T-cell (primary cell): ENCODE results near the gene HOXA6. TPM values are rescaled to one million over a fixed set of nuclear protein-coding genes. Genes with fewer than 3 reads are reported as not detected.
A peak's percentile ranks its signal among the peaks of the same experiment; 100 is the strongest.

Source experiments
- ATAC-seq, 4 experiments: fragments of 200-7000 bp in 3 of 4; fragments of 150-1000 bp in 1 of 4; cut with Tn5 transposase; replicated peaks in 1 of 4; 1 replicate in 3 of 4; 2 replicates in 1 of 4; pipeline ENCODE4 v1.10.0; 2021; ENCODE audit warnings: moderate library complexity in 3 of 4, mild to moderate bottlenecking in 2 of 4, moderate number of reproducible peaks in 1 of 4
- CTCF ChIA-PET, 2 donors: fragments of 300-600 bp; sonication (Branson Sonifier 250); formaldehyde crosslinking; loops; one replicate each; lab custom pipeline; 2022; ENCODE audit warnings: antibody characterized with exemption in 2 of 2; lab: Charles Lee
- POLR2A ChIA-PET, 2 donors: fragments of 300-600 bp; sonication (Branson Sonifier 250); formaldehyde crosslinking; loops; one replicate each; lab custom pipeline; 2022; ENCODE audit warnings: antibody characterized with exemption in 2 of 2; lab: Charles Lee
- DNase-seq, 35 experiments: peaks; one replicate each; pipeline versions ENCODE4 v3.0.0 to v3.0.0-alpha.2; 2013 to 2023
- H3K27ac ChIP-seq: one replicate; pipeline ENCODE4 v1.5.1; 2013; ENCODE audit warnings: low read length
- H3K27me3 ChIP-seq, 2 experiments: replicated peaks in 1 of 2; 1 replicate in 1 of 2; 2 replicates in 1 of 2; pipeline versions ENCODE4 v1.6.1 to v1.7.0; 2013; ENCODE audit warnings: low read length in 1 of 2, mixed read lengths in 1 of 2; ENCODE audit not compliant: control insufficient read depth in 2 of 2, insufficient read depth in 2 of 2; ENCODE audit errors: extremely low read depth in 1 of 2
- H3K36me3 ChIP-seq, 2 donors: 1 replicate in 1 of 2; 2 replicates in 1 of 2; pipeline versions ENCODE4 v1.6.1 to v1.7.0; 2013; ENCODE audit warnings: low read length in 1 of 2; ENCODE audit not compliant: control insufficient read depth in 2 of 2, insufficient read depth in 1 of 2; ENCODE audit errors: extremely low read depth in 1 of 2
- H3K4me1 ChIP-seq, 2 experiments: 1 replicate in 1 of 2; 2 replicates in 1 of 2; pipeline versions ENCODE4 v1.6.1 to v1.7.0; 2013; ENCODE audit warnings: low read length in 2 of 2, mixed read lengths in 1 of 2; ENCODE audit not compliant: insufficient read depth in 2 of 2, control insufficient read depth in 1 of 2; ENCODE audit errors: extremely low read depth in 1 of 2
- H3K4me3 ChIP-seq, 2 donors: 1 replicate in 1 of 2; 2 replicates in 1 of 2; pipeline versions ENCODE4 v1.5.1 to v1.7.0; 2013; ENCODE audit warnings: mild to moderate bottlenecking in 2 of 2, low read length in 1 of 2, moderate library complexity in 1 of 2; ENCODE audit not compliant: control insufficient read depth in 1 of 2; ENCODE audit errors: extremely low read depth in 1 of 2
- H3K9me3 ChIP-seq: 2 replicates; pipeline ENCODE4 v1.7.0; 2013
- H3K27ac Mint-ChIP-seq, 2 donors: one replicate each; pipeline ENCODE4 v1.8.0; 2020 to 2021; ENCODE audit warnings: mild to moderate bottlenecking in 2 of 2, mixed read lengths in 2 of 2
- H3K27me3 Mint-ChIP-seq, 2 donors: one replicate each; pipeline ENCODE4 v1.8.0; 2021 to 2022; ENCODE audit warnings: mixed read lengths in 2 of 2
- H3K36me3 Mint-ChIP-seq: one replicate; pipeline ENCODE4 v1.8.0; 2021; ENCODE audit warnings: mixed read lengths
- H3K4me1 Mint-ChIP-seq, 3 donors: one replicate each; pipeline ENCODE4 v1.8.0; 2020 to 2022; ENCODE audit warnings: mixed read lengths in 3 of 3, mild to moderate bottlenecking in 1 of 3
- H3K4me3 Mint-ChIP-seq, 3 donors: one replicate each; pipeline ENCODE4 v1.8.0; 2020 to 2022; ENCODE audit warnings: mild to moderate bottlenecking in 3 of 3, mixed read lengths in 3 of 3, moderate library complexity in 3 of 3
- H3K9me3 Mint-ChIP-seq, 3 donors: one replicate each; pipeline ENCODE4 v1.8.0; 2020 to 2022; ENCODE audit warnings: mixed read lengths in 3 of 3
- WGBS: methylation state at CpG from one replicate; pipeline ENCODE4 v1.1.5; 2013; ENCODE audit warnings: missing lambda C conversion rate; ENCODE audit not compliant: insufficient coverage; 5-methylcytosine and 5-hydroxymethylcytosine counted together
- total RNA-seq, 35 experiments: library from RNA in 6 of 35; stranded (reverse) in 6 of 35; fragments of 120-200 nt in 1 of 35; gene quantifications; one replicate each; pipeline versions ENCODE4 v1.2.1 to v1.2.4 and lab custom pipeline; 2013 to 2026

The HOXA6 gene
- total RNA-seq, 5 donors from 2014 or later (not counting 1 experiment from before 2014, with no cell fraction given), result 0.50 to 0.65 TPM; not detected in 3

DNA sequence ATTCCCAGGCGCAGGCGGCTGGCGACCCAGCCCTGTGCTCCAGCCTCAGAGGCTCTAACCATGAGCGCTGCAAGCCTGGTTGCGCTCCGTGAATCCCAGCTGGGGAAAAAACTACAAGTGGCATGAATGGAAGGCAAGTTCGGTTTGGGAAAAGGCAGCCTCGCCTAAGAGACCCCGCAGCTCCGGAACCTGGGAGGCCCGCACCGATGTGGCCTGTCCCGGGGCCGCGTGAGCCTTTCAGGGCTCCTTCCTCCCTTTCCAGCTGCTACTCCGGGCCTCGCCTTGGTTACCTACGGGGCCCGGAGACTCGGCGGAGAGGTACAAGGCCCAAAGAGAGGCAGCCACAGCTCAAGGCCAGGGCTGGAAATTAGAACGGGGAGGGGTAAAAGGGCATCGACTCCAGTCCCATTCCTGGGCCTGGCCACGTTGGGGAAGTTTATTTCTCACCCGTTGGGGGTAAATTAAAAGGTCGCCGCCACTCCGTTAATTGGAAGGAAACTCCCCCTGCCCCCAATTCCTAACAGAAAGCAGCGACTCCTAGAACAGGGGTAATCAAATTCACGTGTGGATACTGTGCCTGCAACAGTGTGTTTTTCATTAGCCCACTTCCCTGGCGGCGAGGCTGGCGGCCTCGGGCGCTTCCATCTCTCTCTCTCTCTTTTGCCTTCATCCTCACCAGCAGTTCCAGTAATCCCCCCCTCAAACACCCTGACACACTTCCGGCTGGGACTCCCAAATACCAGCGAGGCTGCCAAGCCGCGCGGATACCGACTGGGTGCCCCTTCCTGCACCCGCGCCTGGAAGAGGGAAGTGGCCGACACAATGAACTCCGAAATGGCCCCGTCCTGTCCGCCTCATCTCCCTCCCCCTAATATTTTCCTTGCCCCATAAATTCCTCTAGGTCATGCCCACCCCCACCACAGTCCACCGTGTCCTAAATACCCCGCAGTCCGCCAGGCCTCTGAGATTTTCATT lies 19.2 kb upstream of the HOXA6 start:
- DNase-seq (no peak), ATAC-seq (no peak)
- peaks cover 4 to 64% of the 10 kb centered on the region in 2 experiments for H3K4me1 ChIP-seq
- 12% methylated on average over 35 of the region's 50 CpGs for WGBS
- Mint-ChIP-seq H3K27me3 (peaks cover 66 to 85% of the 10 kb centered on the region in 2 donors), H3K27ac (peak overlapping the region in 1 of 2 donors; percentile 83), H3K4me1 (peaks cover 28 to 37% (median 34%) of the 10 kb centered on the region in 3 donors), H3K36me3 (no peaks in the 10 kb centered on the region), H3K4me3 (peak overlapping the region in 2 of 3 donors; percentile 13 to 58), H3K9me3 (no peaks in the 10 kb centered on the region)
- POLR2A ChIA-PET, result no interaction called here
- no peaks in the 10 kb centered on the region for H3K9me3 ChIP-seq
- no peaks in the 10 kb centered on the region for H3K36me3 ChIP-seq
- CTCF ChIA-PET, result no interaction called here
- peak overlapping the region in 1 of 2 donors; percentile 28 for H3K4me3 ChIP-seq
- H3K27me3 ChIP-seq, result peaks cover 15 to 85% of the 10 kb centered on the region in 2 experiments
- H3K27ac ChIP-seq, result no peak overlapping the region

GRCh38 chr7:27165996-27166530 lies 18.5 kb upstream of the HOXA6 start:
- Histone ChIP-seq H3K4me1 (peaks cover 4 to 62% of the 10 kb centered on the region in 2 experiments), H3K9me3 (no peaks in the 10 kb centered on the region), H3K36me3 (no peaks in the 10 kb centered on the region), H3K27ac (no peak overlapping the region), H3K4me3 (peak overlapping the region in 1 of 2 donors; percentile 65), H3K27me3 (peaks cover 13 to 85% of the 10 kb centered on the region in 2 experiments)
- H3K4me1 Mint-ChIP-seq, result peaks cover 25 to 33% (median 28%) of the 10 kb centered on the region in 3 donors
- H3K9me3 Mint-ChIP-seq, result no peaks in the 10 kb centered on the region
- no peak for ATAC-seq
- ChIA-PET CTCF (interaction anchor here in 1 of 2 donors (1.1 kb wide), 1 partner anchor 16 kb away, joined by 3 read pairs; no protein-coding TSS in a partner anchor), POLR2A (interaction anchor here in 1 of 2 donors (0.6 kb wide), 1 partner anchor 894 kb away, joined by 4 read pairs; no protein-coding TSS in a partner anchor)
- 5% methylated on average over 46 of the region's 46 CpGs for WGBS
- DNase-seq, result no peak
- H3K4me3 Mint-ChIP-seq, result peak overlapping the region in 1 of 3 donors; percentile 58
- peak overlapping the region in 1 of 2 donors; percentile 74 for H3K27ac Mint-ChIP-seq
- H3K36me3 Mint-ChIP-seq, result no peaks in the 10 kb centered on the region
- H3K27me3 Mint-ChIP-seq, result peaks cover 60 to 82% of the 10 kb centered on the region in 2 donors

DNA sequence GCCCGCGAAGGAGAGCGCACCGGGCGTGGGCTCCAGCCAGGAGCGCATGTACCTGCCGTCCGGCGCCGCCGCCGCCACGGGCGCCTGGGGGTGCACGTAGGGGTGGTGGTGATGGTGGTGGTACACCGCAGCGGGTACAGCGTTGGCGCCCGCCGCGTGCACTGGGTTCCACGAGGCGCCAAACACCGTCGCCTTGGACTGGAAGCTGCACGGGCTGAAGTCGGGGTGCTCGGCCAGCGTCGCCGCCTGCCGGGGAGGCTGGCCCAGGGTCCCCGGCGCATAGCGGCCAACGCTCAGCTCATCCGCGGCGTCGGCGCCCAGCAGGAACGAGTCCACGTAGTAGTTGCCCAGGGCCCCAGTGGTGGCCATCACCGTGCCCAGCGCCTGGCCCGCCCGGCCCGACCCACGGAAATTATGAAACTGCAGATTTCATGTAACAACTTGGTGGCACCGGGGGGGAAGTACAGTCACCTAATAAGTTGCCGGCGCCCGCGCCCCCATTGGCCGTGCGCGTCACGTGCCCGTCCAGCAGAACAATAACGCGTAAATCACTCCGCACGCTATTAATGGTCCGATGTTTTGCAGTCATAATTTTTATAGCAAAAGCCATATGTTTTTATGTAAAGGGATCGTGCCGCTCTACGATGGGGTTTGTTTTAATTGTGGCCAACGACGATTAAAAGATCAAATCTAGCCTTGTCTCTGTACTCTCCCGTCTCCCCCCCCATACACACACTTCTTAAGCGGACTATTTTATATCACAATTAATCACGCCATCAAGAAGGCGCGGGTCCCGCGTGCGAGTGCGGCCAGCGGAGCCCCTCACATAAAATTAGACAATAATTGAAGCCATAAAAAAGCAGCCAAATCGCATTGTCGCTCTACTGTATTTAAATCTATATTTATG lies 17.8 kb upstream of the HOXA6 start, which contains the start of gene HOXA9:
HOXA9 (minus strand) TSS at position 449 of the 907 bp plus-strand sequence; CDS start at position 369, 80 bp downstream.
- Mint-ChIP-seq H3K36me3 (no peaks in the 10 kb centered on the region), H3K27me3 (peaks cover 57 to 78% of the 10 kb centered on the region in 2 donors), H3K27ac (peak within 1 kb of the TSS; percentile 48 to 78), H3K9me3 (no peaks in the 10 kb centered on the region), H3K4me1 (peaks cover 26 to 32% (median 27%) of the 10 kb centered on the region in 3 donors), H3K4me3 (peak within 1 kb of the TSS; percentile 28 to 58 (median 28))
- 3% methylated on average over 51 of the region's 82 CpGs for WGBS
- Histone ChIP-seq H3K27ac (no peak within 1 kb of the TSS), H3K4me3 (peak within 1 kb of the TSS; percentile 5 to 65), H3K36me3 (no peaks in the 10 kb centered on the region), H3K27me3 (peaks cover 11 to 90% of the 10 kb centered on the region in 2 experiments), H3K9me3 (no peaks in the 10 kb centered on the region), H3K4me1 (peaks cover 4 to 69% of the 10 kb centered on the region in 2 experiments)
- ChIA-PET CTCF (interaction anchor here in 1 of 2 donors (0.6 to 1.1 kb wide), 2 partner anchors 15 to 926 kb away, joined by 3 to 5 read pairs; no protein-coding TSS in a partner anchor), POLR2A (interaction anchor here in 1 of 2 donors (0.6 kb wide), 1 partner anchor 895 kb away, joined by 4 read pairs; no protein-coding TSS in a partner anchor)
- no peak for ATAC-seq
- DNase-seq, result peak in 5 of 35 experiments; percentile 30 to 54 (median 33)

DNA sequence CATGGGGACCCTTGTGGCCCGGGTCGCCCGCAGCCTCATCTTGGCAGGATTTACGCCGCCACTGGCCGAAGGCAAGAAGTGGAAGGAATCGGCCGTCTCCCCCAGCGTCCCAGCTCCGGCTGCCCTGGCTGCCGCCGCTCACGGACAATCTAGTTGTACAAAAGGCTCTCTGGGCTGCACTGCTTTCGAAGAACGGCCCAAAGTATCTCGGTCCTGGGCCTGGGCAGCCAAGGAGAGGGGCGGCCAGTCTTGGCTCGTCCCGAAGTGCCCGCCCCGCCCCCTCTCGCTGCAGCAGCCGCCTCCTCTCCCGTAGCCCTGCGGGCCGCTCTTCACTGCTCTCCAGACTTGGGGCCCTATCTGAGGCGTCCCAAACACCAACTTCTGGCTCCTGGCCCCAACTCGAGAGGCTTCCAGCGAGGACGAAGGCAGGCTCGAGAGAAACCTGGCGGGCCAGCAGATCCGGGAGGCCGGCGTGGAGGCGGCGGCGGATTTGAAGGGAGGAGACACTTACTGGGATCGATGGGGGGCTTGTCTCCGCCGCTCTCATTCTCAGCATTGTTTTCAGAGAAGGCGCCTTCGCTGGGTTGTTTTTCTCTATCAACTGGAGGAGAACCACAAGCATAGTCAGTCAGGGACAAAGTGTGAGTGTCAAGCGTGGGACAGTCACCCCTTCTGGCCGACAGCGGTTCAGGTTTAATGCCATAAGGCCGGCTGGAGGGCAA lies 17.0 kb upstream of the HOXA6 start:
- ATAC-seq, result no peak
- ChIA-PET POLR2A (no interaction called here), CTCF (no interaction called here)
- peaks cover 4 to 68% of the 10 kb centered on the region in 2 experiments for H3K4me1 ChIP-seq
- Mint-ChIP-seq H3K27me3 (peaks cover 54 to 82% of the 10 kb centered on the region in 2 donors), H3K9me3 (no peaks in the 10 kb centered on the region), H3K4me1 (peaks cover 29 to 34% (median 34%) of the 10 kb centered on the region in 3 donors), H3K27ac (peak overlapping the region in 1 of 2 donors; percentile 78), H3K4me3 (peak overlapping the region in 2 of 3 donors; percentile 28 to 31), H3K36me3 (no peaks in the 10 kb centered on the region)
- no peaks in the 10 kb centered on the region for H3K36me3 ChIP-seq
- 14% methylated on average over 46 of the region's 47 CpGs for WGBS
- H3K27ac ChIP-seq, result no peak overlapping the region
- peak overlapping the region in 1 of 2 donors; percentile 65 for H3K4me3 ChIP-seq
- peaks cover 11 to 90% of the 10 kb centered on the region in 2 experiments for H3K27me3 ChIP-seq
- no peaks in the 10 kb centered on the region for H3K9me3 ChIP-seq
- DNase-seq, result no peak

GRCh38 chr7:27164045-27164366 lies 16.4 kb upstream of the HOXA6 start:
- ATAC-seq (no peak), DNase-seq (no peak)
- Histone ChIP-seq H3K4me1 (peaks cover 4 to 63% of the 10 kb centered on the region in 2 experiments), H3K27me3 (peaks cover 11 to 90% of the 10 kb centered on the region in 2 experiments), H3K9me3 (no peaks in the 10 kb centered on the region), H3K27ac (no peak overlapping the region), H3K36me3 (no peaks in the 10 kb centered on the region), H3K4me3 (no peak overlapping the region)
- Mint-ChIP-seq H3K4me1 (peaks cover 30 to 34% (median 34%) of the 10 kb centered on the region in 3 donors), H3K4me3 (no peak overlapping the region), H3K9me3 (no peaks in the 10 kb centered on the region), H3K36me3 (no peaks in the 10 kb centered on the region), H3K27me3 (peaks cover 56 to 85% of the 10 kb centered on the region in 2 donors), H3K27ac (peak overlapping the region in 1 of 2 donors; percentile 54)
- ChIA-PET CTCF (interaction anchor here in 1 of 2 donors (0.9 kb wide), 1 partner anchor 309 kb away, joined by 4 read pairs; no protein-coding TSS in a partner anchor), POLR2A (no interaction called here)
- 31% methylated on average over 8 of the region's 12 CpGs for WGBS
